ENCODE data around the gene ACBD6.

ACBD6 gene

DNA sequence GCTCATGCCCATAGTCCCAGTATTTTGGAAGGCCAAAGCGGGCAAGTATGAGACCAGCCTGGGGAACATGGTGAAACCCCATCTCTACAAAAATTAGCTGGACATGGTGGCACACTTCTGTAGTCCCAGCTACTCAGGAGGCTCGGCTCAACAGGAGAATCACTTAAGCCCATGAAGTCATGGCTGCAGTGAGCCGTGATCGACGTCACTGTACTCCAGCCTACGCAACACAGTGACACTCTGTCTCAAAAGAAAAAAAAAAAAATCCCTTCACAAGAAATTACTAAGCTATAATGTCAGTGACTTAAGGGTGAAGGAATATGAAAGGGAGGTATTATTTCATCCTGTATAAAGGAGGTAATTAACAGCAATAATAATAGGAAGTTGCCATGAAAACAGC, 99.8 kb downstream of the ACBD6 start:
- peaks cover 22% of the 10 kb centered on the region for H3K4me1 Mint-ChIP-seq (ENCODE audit: low read depth)
- no peak overlapping the region for H3K27ac Mint-ChIP-seq
- H3K27me3 Mint-ChIP-seq: no peaks in the 10 kb centered on the region
- H3K4me3 Mint-ChIP-seq: no peak overlapping the region
- H3K36me3 Mint-ChIP-seq (ENCODE audit: low read depth): peaks cover 6% of the 10 kb centered on the region
- intact Hi-C loops (cut with micrococcal nuclease): no loop called here
- no peaks in the 10 kb centered on the region for H3K9me3 Mint-ChIP-seq

DNA sequence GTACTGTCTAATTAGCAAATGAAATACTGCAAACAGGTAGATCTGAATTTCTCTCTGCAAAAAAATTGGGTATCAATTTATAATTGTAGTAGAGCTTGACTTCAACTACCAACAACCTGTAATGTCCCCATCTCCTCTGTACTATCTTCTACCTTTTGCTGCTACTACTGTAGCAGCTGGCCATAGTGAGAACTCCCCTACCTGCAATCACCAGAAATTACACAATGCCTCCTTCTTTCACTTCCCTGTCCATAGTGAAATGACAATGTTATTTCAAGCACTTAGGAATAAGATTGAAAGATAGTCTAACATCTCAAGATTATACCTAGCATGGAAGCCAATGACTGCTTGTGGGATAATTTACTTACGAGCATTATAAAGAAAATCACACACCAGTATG, 100.4 kb downstream of the ACBD6 start:
- Mint-ChIP-seq H3K27ac (no peak overlapping the region), H3K36me3 (ENCODE audit: low read depth) (peaks cover 6% of the 10 kb centered on the region), H3K27me3 (no peaks in the 10 kb centered on the region), H3K4me3 (no peak overlapping the region), H3K9me3 (no peaks in the 10 kb centered on the region), H3K4me1 (ENCODE audit: low read depth) (peaks cover 22% of the 10 kb centered on the region)
- intact Hi-C loops (cut with micrococcal nuclease): no loop called here

DNA sequence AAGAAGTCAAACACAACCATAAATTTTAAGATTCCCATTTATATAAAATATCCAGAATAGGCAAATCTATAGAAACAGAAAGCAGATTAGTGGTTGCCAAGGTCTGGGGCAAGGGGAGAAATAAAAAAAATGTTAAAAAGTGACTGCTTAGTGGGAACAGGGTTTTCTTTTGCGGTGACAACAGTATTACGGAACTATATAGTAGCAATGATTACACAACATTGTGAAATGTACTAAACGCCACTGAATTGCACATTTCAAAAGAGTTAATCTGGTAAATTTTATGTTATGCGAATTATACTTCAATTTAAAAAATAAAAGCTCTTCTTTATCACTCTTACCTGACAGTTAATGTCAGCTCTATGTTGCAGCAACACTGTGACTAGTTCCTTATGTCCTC, 105.2 kb downstream of the ACBD6 start:
- no peaks in the 10 kb centered on the region for H3K27me3 Mint-ChIP-seq
- peaks cover 8% of the 10 kb centered on the region for H3K9me3 Mint-ChIP-seq
- peaks cover 24% of the 10 kb centered on the region for H3K36me3 Mint-ChIP-seq (ENCODE audit: low read depth)
- peaks cover 15% of the 10 kb centered on the region for H3K4me1 Mint-ChIP-seq (ENCODE audit: low read depth)
- intact Hi-C loops (cut with micrococcal nuclease): no loop called here
- no peak overlapping the region for H3K4me3 Mint-ChIP-seq
- peak overlapping the region; percentile 37 for H3K27ac Mint-ChIP-seq

DNA sequence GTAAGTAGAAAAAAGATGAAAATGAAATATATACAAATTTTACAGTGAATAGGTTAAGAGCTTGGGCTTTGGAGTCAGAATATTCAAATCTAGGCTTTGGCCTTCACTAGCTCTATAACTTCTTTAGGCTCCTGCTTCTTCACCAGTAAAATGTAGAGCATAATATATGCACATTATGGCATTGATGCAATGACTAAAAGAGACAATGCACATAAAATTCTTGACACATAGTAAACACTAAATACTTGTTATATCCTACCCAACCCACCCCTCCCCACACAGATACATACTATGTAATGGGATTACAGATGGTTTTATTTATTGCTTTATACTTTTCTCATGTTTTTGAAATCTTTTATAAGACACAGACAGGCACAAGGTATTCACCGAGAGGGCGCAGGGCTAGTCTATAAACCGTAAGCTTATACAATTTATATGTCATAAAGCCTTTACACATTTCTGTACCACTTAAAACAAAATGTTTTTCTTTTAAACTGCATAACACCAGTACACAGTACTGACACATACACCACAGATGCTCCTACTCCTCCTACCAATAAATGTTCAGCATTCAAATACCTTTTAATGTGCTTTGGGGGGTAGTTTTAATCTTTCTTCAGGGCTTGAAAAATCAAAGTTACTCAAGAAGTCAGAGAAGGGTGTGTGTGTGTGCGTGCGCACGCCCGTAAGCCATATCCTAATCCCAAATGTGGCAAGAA, 109.8 kb downstream of the ACBD6 start:
- intact Hi-C loops (cut with micrococcal nuclease): no loop called here
- Mint-ChIP-seq H3K27me3 (no peaks in the 10 kb centered on the region), H3K27ac (no peak overlapping the region), H3K9me3 (peaks cover 8% of the 10 kb centered on the region), H3K36me3 (ENCODE audit: low read depth) (peaks cover 24% of the 10 kb centered on the region), H3K4me1 (ENCODE audit: low read depth) (peaks cover 18% of the 10 kb centered on the region), H3K4me3 (no peak overlapping the region)

DNA sequence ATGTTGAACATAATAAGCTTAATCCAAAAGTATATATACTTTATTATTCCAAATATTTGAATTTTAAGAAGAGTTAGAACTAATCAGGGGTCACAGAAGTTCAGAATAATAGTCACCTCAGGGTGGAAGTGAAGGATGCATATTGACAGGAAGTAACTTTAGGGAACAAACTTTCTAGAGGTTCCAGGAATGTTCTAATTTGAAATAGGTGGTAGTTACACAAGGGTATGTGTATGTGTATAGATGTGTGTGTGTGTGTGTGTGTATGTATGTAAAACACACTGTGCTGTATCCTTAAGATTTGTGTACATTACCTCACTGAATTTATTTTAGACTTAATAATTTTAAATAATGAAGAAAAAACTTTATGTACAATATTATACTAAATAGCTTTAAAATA, 110.4 kb downstream of the ACBD6 start:
- H3K36me3 Mint-ChIP-seq (ENCODE audit: low read depth): peaks cover 24% of the 10 kb centered on the region
- peaks cover 8% of the 10 kb centered on the region for H3K9me3 Mint-ChIP-seq
- intact Hi-C loops (cut with micrococcal nuclease): no loop called here

DNA sequence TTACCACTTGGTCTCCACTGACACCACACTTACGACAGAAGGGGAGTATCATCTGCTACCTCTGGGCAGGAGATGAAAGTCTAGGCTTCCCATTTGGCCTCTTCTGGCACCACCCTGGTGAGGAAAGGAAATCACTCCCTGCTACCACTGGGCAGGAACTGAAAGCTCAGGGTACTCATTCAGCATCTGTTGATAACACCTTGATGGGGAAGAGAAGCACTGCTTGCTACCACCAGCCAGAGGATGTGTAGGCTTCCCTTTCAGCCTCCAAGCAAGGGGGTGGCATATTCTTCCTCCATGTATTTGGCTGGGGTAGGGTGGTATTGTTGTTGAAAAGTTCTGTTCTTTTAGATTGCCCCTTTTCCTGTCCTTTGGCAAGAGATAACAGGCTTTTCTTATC, 115.0 kb downstream of the ACBD6 start:
- Mint-ChIP-seq H3K4me1 (ENCODE audit: low read depth) (peaks cover 9% of the 10 kb centered on the region), H3K27me3 (no peaks in the 10 kb centered on the region), H3K36me3 (ENCODE audit: low read depth) (peaks cover 28% of the 10 kb centered on the region), H3K4me3 (no peak overlapping the region), H3K27ac (no peak overlapping the region), H3K9me3 (peaks cover 28% of the 10 kb centered on the region)
- intact Hi-C loops (cut with micrococcal nuclease): no loop called here

More for the DNA sequence above, 110.4 kb downstream of the ACBD6 start:
- H3K4me3 Mint-ChIP-seq: no peak overlapping the region
- H3K27ac Mint-ChIP-seq: no peak overlapping the region
- no peaks in the 10 kb centered on the region for H3K27me3 Mint-ChIP-seq
- H3K4me1 Mint-ChIP-seq (ENCODE audit: low read depth): peaks cover 18% of the 10 kb centered on the region

DNA sequence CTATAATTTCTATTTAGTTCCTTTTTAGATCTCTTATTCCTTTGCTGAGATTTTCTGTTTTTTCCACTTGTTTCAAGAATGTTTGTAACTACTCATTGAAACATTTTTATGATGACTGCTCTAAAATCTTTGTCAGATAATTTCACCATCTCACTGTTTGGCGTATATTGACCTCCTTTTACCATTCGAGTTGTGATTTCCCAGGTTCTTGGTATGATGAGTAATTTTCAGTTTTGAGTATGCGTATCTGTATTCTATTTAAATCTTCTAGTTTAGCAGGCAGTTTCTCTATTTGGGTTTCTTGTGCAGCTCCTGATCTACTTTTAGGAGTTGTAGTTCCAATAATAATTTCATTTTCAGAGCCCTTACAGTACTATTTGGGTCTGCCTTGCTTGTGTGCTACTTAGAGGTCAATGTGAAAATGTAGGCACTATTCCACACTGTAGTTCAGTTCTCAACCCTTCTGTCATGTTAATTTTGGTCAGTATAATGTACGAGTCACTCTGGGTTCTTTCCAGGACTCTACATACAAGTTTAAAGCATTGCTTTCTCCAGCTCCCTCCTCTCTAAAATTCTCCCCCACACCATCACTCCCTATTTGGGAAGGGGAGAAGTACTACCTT, 115.5 kb downstream of the ACBD6 start:
- Mint-ChIP-seq H3K9me3 (peaks cover 32% of the 10 kb centered on the region), H3K27ac (no peak overlapping the region), H3K4me3 (no peak overlapping the region), H3K4me1 (ENCODE audit: low read depth) (peaks cover 10% of the 10 kb centered on the region), H3K27me3 (no peaks in the 10 kb centered on the region), H3K36me3 (ENCODE audit: low read depth) (peaks cover 28% of the 10 kb centered on the region)
- intact Hi-C loops (cut with micrococcal nuclease): no loop called here

DNA sequence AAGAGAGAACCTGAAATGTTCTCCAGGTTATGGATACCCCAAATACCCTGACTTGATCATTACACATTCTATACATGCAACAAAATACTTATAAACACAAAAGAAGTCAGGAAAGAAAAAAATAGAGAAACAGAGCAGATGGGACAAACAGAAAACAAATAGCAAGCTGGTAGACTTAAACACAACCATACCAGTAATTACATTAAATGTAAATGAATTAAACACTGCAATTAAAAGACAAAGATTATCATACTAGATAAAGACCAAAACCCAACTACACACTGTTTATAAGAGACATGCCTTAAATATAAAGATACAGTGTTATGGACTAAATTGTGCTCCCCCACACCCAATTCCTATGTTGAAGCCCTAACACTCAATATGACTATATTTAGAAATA, 117.2 kb downstream of the ACBD6 start:
- Mint-ChIP-seq H3K4me3 (no peak overlapping the region), H3K36me3 (ENCODE audit: low read depth) (peaks cover 36% of the 10 kb centered on the region), H3K4me1 (ENCODE audit: low read depth) (peaks cover 5% of the 10 kb centered on the region), H3K27ac (no peak overlapping the region), H3K27me3 (no peaks in the 10 kb centered on the region), H3K9me3 (peaks cover 46% of the 10 kb centered on the region)
- intact Hi-C loops (cut with micrococcal nuclease): no loop called here

DNA sequence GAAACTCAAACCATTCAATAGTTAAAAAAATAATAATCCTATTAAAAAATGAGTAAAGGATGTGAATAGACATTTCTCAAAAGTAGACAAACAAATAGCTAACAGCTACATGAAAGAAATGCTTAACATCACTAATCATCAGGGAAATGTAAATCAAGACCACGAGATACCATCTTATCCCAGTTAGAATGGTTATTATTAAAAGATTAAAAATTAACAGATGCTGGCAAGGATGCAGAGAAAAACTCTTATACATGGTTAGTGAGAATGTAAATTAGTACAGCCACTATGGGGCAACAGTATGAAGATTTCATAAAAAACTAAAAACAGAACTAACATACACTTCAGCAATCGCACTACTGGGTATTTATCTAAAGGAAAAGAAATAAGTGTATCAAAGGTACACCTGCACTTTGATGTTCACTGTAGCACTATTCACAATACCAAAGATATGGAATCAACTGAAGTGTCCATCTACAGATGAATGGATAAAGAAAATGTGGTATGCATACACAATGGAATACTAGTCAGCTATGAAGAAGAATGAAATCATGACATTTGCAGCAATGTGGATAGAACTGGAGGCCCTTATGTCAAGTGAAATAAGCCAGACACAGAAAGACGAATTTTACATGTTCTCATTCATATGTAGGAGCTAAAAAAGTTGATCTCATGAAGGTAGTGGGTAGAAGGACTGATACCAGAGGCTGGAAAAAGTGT, 117.9 kb downstream of the ACBD6 start:
- intact Hi-C loops (cut with micrococcal nuclease): no loop called here
- Mint-ChIP-seq H3K36me3 (ENCODE audit: low read depth) (peaks cover 43% of the 10 kb centered on the region), H3K27ac (no peak overlapping the region)

DNA sequence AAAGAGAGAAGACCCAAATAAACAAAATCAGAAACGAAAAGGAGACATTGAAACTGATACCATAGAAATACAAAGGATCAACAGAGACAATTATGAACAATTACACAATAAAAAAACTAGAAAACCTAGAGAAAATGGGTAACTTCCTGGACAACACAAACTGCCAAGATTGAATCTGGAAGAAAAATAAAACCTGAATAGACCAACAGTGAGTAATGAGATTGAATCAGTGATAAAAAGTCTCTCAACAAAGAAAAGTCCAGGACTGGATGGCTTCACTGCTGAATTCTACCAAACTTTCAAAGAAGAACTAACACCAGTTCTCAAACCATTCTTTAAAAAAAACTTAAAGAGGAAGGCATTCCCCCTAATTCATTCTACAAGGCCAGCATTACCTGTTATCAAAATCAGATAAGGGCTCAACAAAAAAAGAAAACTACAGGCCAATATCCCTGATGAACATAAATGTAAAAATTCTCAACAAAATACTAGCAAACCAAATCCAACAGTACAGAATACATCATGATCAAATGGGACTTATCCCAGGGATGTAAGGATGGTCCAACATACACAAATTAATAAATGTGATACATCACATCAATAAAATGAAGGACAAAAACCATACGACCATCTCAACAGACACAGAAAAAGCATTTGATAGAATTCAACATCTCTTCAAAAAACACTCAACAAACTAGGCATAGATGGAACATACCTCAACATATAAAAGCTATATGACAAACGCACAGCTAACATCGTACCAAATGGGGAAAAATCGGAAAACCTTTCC, 119.9 kb downstream of the ACBD6 start:
- Mint-ChIP-seq H3K27ac (no peak overlapping the region), H3K36me3 (ENCODE audit: low read depth) (peaks cover 53% of the 10 kb centered on the region), H3K9me3 (peaks cover 62% of the 10 kb centered on the region), H3K4me1 (ENCODE audit: low read depth) (peaks cover 5% of the 10 kb centered on the region), H3K27me3 (no peaks in the 10 kb centered on the region), H3K4me3 (no peak overlapping the region)
- intact Hi-C loops (cut with micrococcal nuclease): no loop called here

More for the DNA sequence above, 117.9 kb downstream of the ACBD6 start:
- Mint-ChIP-seq H3K4me3 (no peak overlapping the region), H3K4me1 (ENCODE audit: low read depth) (peaks cover 5% of the 10 kb centered on the region), H3K9me3 (peaks cover 53% of the 10 kb centered on the region), H3K27me3 (no peaks in the 10 kb centered on the region)

DNA sequence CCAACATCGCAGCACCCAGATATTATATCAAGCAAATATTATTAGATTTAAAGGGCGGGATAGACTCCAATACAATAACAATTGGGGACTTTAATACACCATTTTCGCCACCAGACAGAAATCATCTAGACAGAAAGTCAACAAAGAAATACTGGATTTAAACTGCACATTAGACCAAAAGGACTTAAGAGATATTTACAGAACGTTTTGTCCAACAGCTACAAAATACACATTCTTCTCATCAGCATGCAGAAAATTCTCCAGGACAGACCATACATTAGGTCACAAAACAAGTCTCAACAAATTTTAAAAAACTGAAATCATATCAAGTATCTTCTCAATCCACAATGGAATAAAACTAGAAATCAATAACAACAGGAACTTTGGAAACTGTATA, 121.2 kb downstream of the ACBD6 start:
- no peaks in the 10 kb centered on the region for H3K27me3 Mint-ChIP-seq
- H3K4me1 Mint-ChIP-seq (ENCODE audit: low read depth): peaks cover 5% of the 10 kb centered on the region
- H3K27ac Mint-ChIP-seq: no peak overlapping the region
- H3K4me3 Mint-ChIP-seq: no peak overlapping the region
- intact Hi-C loops (cut with micrococcal nuclease): no loop called here
- peaks cover 68% of the 10 kb centered on the region for H3K9me3 Mint-ChIP-seq
- H3K36me3 Mint-ChIP-seq (ENCODE audit: low read depth): peaks cover 44% of the 10 kb centered on the region

DNA sequence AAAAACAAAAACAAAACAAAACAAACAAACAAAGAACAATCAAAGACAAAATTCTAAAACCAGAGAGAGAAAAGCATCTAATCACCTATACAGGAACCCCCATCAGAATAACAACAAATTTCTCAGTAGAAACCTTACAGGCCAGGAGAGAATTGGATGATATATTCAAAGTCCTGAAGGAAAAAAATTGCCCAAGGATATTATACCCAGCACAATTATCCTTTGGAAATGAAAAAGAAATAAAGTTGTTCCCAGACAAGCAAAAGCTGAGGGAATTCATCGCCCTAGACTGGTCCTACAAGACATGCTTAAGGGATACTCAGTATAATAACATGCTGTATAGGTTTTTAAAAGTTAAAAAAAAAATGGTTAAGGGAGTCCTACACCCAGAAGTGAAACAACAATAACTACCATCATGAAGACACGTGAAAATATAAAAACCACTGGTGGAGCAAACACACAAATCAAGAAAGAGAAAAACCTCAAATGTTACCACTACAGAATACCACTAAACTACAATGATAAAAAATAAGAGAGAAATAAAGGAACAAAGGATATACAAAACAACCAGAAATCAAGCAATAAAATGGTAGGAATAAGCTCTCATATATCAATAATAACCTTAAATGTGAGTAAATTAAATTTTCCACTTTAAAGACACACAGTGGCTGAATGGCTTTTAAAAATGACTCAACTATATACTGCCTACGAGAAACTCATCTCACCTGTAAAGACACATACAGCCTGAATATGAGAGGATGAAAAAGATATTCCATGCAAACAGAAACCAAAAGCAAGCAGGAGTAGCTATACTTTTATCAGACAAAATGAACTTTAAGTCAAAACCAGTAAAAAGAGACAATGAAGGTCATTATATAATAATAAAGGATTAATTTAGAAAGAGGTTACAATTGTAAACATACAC, 121.9 kb downstream of the ACBD6 start:
- no peak overlapping the region for H3K4me3 Mint-ChIP-seq
- H3K9me3 Mint-ChIP-seq: peaks cover 67% of the 10 kb centered on the region
- intact Hi-C loops (cut with micrococcal nuclease): no loop called here

DNA sequence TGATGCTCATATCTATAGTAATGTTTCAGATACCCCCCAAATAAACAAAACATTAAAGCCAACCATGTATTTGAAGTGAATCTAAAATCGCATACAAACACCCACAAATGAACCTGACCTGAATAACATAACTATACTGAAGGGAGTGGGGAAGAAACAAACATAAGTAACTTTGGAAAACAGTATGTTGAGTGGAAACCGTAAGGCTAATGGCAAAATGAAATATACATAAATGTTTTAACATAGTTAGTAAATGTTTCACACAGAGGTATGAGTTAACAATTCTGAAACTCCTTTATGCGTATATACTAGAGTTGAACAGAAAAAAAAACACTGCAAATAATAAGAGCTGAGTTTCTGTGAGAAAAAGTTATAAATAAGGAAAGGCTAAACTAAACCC, 125.6 kb downstream of the ACBD6 start:
- Mint-ChIP-seq H3K9me3 (peaks cover 37% of the 10 kb centered on the region), H3K36me3 (ENCODE audit: low read depth) (peaks cover 25% of the 10 kb centered on the region), H3K4me3 (no peak overlapping the region), H3K4me1 (ENCODE audit: low read depth) (no peaks in the 10 kb centered on the region), H3K27me3 (no peaks in the 10 kb centered on the region), H3K27ac (no peak overlapping the region)
- intact Hi-C loops (cut with micrococcal nuclease): loop anchor here (10.0 kb wide), 1 partner anchor 98 kb away; no protein-coding TSS in a partner anchor

More for the DNA sequence above, 121.9 kb downstream of the ACBD6 start:
- peaks cover 42% of the 10 kb centered on the region for H3K36me3 Mint-ChIP-seq (ENCODE audit: low read depth)
- no peak overlapping the region for H3K27ac Mint-ChIP-seq
- peaks cover 5% of the 10 kb centered on the region for H3K4me1 Mint-ChIP-seq (ENCODE audit: low read depth)
- H3K27me3 Mint-ChIP-seq: no peaks in the 10 kb centered on the region
